ENCODE data around the gene CYB561D2.

GRCh38 chr3:50351323-50351697, 648 bp downstream of the CYB561D2 start:
- TF ChIP-seq, protein P1, sequence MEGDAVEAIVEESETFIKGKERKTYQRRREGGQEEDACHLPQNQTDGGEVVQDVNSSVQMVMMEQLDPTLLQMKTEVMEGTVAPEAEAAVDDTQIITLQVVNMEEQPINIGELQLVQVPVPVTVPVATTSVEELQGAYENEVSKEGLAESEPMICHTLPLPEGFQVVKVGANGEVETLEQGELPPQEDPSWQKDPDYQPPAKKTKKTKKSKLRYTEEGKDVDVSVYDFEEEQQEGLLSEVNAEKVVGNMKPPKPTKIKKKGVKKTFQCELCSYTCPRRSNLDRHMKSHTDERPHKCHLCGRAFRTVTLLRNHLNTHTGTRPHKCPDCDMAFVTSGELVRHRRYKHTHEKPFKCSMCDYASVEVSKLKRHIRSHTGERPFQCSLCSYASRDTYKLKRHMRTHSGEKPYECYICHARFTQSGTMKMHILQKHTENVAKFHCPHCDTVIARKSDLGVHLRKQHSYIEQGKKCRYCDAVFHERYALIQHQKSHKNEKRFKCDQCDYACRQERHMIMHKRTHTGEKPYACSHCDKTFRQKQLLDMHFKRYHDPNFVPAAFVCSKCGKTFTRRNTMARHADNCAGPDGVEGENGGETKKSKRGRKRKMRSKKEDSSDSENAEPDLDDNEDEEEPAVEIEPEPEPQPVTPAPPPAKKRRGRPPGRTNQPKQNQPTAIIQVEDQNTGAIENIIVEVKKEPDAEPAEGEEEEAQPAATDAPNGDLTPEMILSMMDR (conservative IDR thresholded peaks at IDR 0.05; ENCODE audit: low read length): no peak
- TF ChIP-seq EZH2phosphoT487 (IDR thresholded peaks at IDR 0.05; ENCODE audit: borderline replicate concordance, low read depth, low read length): no peak
